IMR-90 (cell line): ENCODE results near the gene NCAPD3. TPM values are rescaled to one million over a fixed set of nuclear protein-coding genes. Genes with fewer than 3 reads are reported as not detected.

Source experiments
- ATAC-seq: fragments of 200-7000 bp; cut with Tn5 transposase; 2 replicates; pipeline ENCODE4 v1.9.1; 2020; ENCODE audit warnings: low read depth, mild to moderate bottlenecking, moderate library complexity
- BruUV-seq: library from RNA; stranded (reverse); fragments of 400-500 nt; replicated peaks from 2 replicates; lab custom pipeline; 2021; lab: Mats Ljungman, UMichigan
- CTCF ChIA-PET: fragments of 300-600 bp; formaldehyde crosslinking; extraction: SDS; loops from one replicate; lab custom pipeline; 2021; ENCODE audit warnings: antibody characterized with exemption; lab: Yijun Ruan, JAX
- POLR2A ChIA-PET: fragments of 300-600 bp; sonication (Branson Sonifier 250); formaldehyde crosslinking; loops from one replicate; lab custom pipeline; 2022; ENCODE audit warnings: antibody characterized with exemption; ENCODE audit not compliant: unreplicated experiment; lab: Charles Lee
- DNase-seq: peaks from one replicate; pipeline ENCODE4 v3.0.0; 2013
- H2AFZ ChIP-seq: replicated peaks from 2 replicates; pipeline ENCODE3; 2013; ENCODE audit warnings: low read length, mild to moderate bottlenecking; ENCODE audit not compliant: poor library complexity
- H2AK5ac ChIP-seq: 2 replicates; pipeline ENCODE4 v1.6.1; 2013; ENCODE audit warnings: low read depth, low read length, inconsistent platforms
- H2AK9ac ChIP-seq: replicated peaks from 2 replicates; pipeline ENCODE3; 2013; ENCODE audit warnings: mild to moderate bottlenecking, low read depth, low read length, moderate library complexity; ENCODE audit not compliant: poor library complexity
- H2BK120ac ChIP-seq: 2 replicates; pipeline ENCODE4 v1.6.1; 2013; ENCODE audit warnings: low read depth, low read length, inconsistent platforms
- H2BK15ac ChIP-seq: 3 replicates; pipeline ENCODE4 v1.6.1; 2013; ENCODE audit warnings: low read depth, low read length, inconsistent platforms
- H2BK20ac ChIP-seq: 2 replicates; pipeline ENCODE4 v1.6.1; 2013; ENCODE audit warnings: low read depth, mild to moderate bottlenecking, inconsistent platforms, low read length, moderate library complexity
- H2BK5ac ChIP-seq: 2 replicates; pipeline ENCODE4 v1.6.1; 2013; ENCODE audit warnings: mild to moderate bottlenecking, low read depth, low read length, inconsistent platforms; ENCODE audit not compliant: poor library complexity, severe bottlenecking
- H3K14ac ChIP-seq: replicated peaks from 2 replicates; pipeline ENCODE4 v1.6.1; 2013; ENCODE audit warnings: low read depth, low read length, inconsistent platforms
- H3K18ac ChIP-seq: 2 replicates; pipeline ENCODE4 v1.6.1; 2013; ENCODE audit warnings: low read depth, low read length, control low read depth
- H3K23ac ChIP-seq: 2 replicates; pipeline ENCODE4 v1.6.1; 2013; ENCODE audit warnings: low read depth, low read length, inconsistent platforms
- H3K27ac ChIP-seq: 2 replicates; pipeline ENCODE4 v1.5.1; 2013; ENCODE audit warnings: mild to moderate bottlenecking, control low read depth, low read length; ENCODE audit not compliant: insufficient read depth
- H3K27me3 ChIP-seq: 2 replicates; pipeline ENCODE4 v1.6.1; 2013; ENCODE audit warnings: low read length; ENCODE audit not compliant: control insufficient read depth, insufficient read depth
- H3K36me3 ChIP-seq: 2 replicates; pipeline ENCODE4 v1.6.1; 2013; ENCODE audit warnings: low read length, mixed read lengths; ENCODE audit not compliant: control insufficient read depth, insufficient read depth
- H3K4ac ChIP-seq: 2 replicates; pipeline ENCODE4 v1.6.1; 2013; ENCODE audit warnings: low read depth, low read length, inconsistent platforms
- H3K4me1 ChIP-seq: 2 replicates; pipeline ENCODE4 v1.6.1; 2013; ENCODE audit warnings: low read length, mixed read lengths; ENCODE audit not compliant: control insufficient read depth, insufficient read depth
- H3K4me2 ChIP-seq: 2 replicates; pipeline ENCODE4 v1.6.1; 2013; ENCODE audit warnings: low read depth, mild to moderate bottlenecking, control low read depth, low read length, moderate library complexity
- H3K4me3 ChIP-seq: 2 replicates; pipeline ENCODE4 v1.5.1; 2013; ENCODE audit warnings: low read depth, mild to moderate bottlenecking, control low read depth, low read length, moderate library complexity; ENCODE audit not compliant: insufficient read depth
- H3K56ac ChIP-seq: 2 replicates; pipeline ENCODE4 v1.6.1; 2013; ENCODE audit warnings: low read length, inconsistent platforms; ENCODE audit not compliant: insufficient read depth; ENCODE audit errors: extremely low read depth
- H3K79me1 ChIP-seq, 2 experiments: 2 replicates each; pipeline ENCODE4 v1.6.1; 2013; ENCODE audit warnings: low read length in 2 of 2, inconsistent platforms in 1 of 2, low read depth in 1 of 2
- H3K9ac ChIP-seq: 2 replicates; pipeline ENCODE4 v1.6.1; 2013; ENCODE audit warnings: low read depth, low read length, control low read depth
- H3K9me1 ChIP-seq: 2 replicates; pipeline ENCODE4 v1.6.1; 2013; ENCODE audit warnings: low read length, inconsistent platforms; ENCODE audit not compliant: insufficient read depth
- H3K9me3 ChIP-seq: 2 replicates; pipeline ENCODE4 v1.6.1; 2013; ENCODE audit warnings: low read length; ENCODE audit not compliant: control insufficient read depth, insufficient read depth
- H4K20me1 ChIP-seq: 2 replicates; pipeline ENCODE4 v1.6.1; 2013; ENCODE audit warnings: low read length, inconsistent platforms; ENCODE audit not compliant: insufficient read depth
- H4K5ac ChIP-seq: 2 replicates; pipeline ENCODE4 v1.6.1; 2013; ENCODE audit warnings: mild to moderate bottlenecking, low read depth, low read length, control low read depth
- H4K8ac ChIP-seq, 2 experiments: 2 replicates each; pipeline ENCODE4 v1.6.1; 2013; ENCODE audit warnings: low read depth in 2 of 2, low read length in 2 of 2, control low read depth in 1 of 2, inconsistent platforms in 1 of 2
- H4K91ac ChIP-seq: 2 replicates; pipeline ENCODE4 v1.6.1; 2013; ENCODE audit warnings: low read depth, low read length, inconsistent platforms; ENCODE audit not compliant: insufficient read depth
- CEBPB ChIP-seq: IDR thresholded peaks from 2 replicates; pipeline ENCODE4 v1.6.1; 2012; ENCODE audit warnings: low read depth, low read length, improper control_type of control experiment
- CTCF ChIP-seq: conservative IDR thresholded peaks from 2 replicates; pipeline ENCODE4 v1.5.1; 2012; ENCODE audit warnings: mild to moderate bottlenecking, low read depth, low read length, improper control_type of control experiment
- ELK1 ChIP-seq: fragments of 150-350 bp; IDR thresholded peaks from 2 replicates; pipeline ENCODE4 v1.6.1; 2016; ENCODE audit warnings: low read depth, mild to moderate bottlenecking, low read length, moderate library complexity, borderline replicate concordance
- MAFK ChIP-seq: IDR thresholded peaks from 2 replicates; pipeline ENCODE4 v1.6.1; 2012; ENCODE audit warnings: low read depth, low read length, improper control_type of control experiment
- MAZ ChIP-seq: IDR thresholded peaks from 2 replicates; pipeline ENCODE4 v1.6.1; 2012; ENCODE audit warnings: low read depth, mild to moderate bottlenecking, low read length, improper control_type of control experiment, moderate library complexity, borderline replicate concordance
- MXI1 ChIP-seq: IDR thresholded peaks from 2 replicates; pipeline ENCODE4 v1.6.1; 2012; ENCODE audit warnings: low read depth, mild to moderate bottlenecking, low read length, moderate library complexity, borderline replicate concordance
- NFE2L2 ChIP-seq: fragments of 150-350 bp; IDR thresholded peaks from 2 replicates; pipeline ENCODE4 v1.6.1; 2016; ENCODE audit warnings: low read depth, mild to moderate bottlenecking, low read length
- POLR2A ChIP-seq: IDR thresholded peaks from 2 replicates; pipeline ENCODE4 v1.6.1; 2012; ENCODE audit warnings: mild to moderate bottlenecking, low read depth, low read length
- RCOR1 ChIP-seq: IDR thresholded peaks from 2 replicates; pipeline ENCODE4 v1.6.1; 2012; ENCODE audit warnings: mild to moderate bottlenecking, low read length, improper control_type of control experiment; ENCODE audit not compliant: insufficient replicate concordance
- RFX5 ChIP-seq: IDR thresholded peaks from 2 replicates; pipeline ENCODE4 v1.8.0; 2012; ENCODE audit warnings: low read depth, mild to moderate bottlenecking, low read length, moderate library complexity
- SMC3 ChIP-seq: fragments of 150-350 bp; IDR thresholded peaks from 2 replicates; pipeline ENCODE4 v1.6.1; 2016; ENCODE audit warnings: low read depth, mild to moderate bottlenecking, antibody characterized with exemption, low read length, moderate library complexity
- WGBS, 2 experiments: methylation state at CpG; one replicate each; pipeline versions ENCODE4 v1.1.5 to v1.1.7; 2013; ENCODE audit warnings: missing lambda C conversion rate in 2 of 2; ENCODE audit not compliant: insufficient read length in 1 of 2; ENCODE audit errors: extremely low coverage in 2 of 2; 5-methylcytosine and 5-hydroxymethylcytosine counted together
- dilution Hi-C: fragments of 300-500 bp; cut with HindIII; formaldehyde crosslinking; loops from one replicate; pipeline ENCODE4 v1.14.3; 2018; ENCODE audit warnings: low sequenced_read_pairs; ENCODE audit not compliant: unreplicated experiment
- in situ Hi-C: fragments of 300-500 bp; cut with MboI; formaldehyde crosslinking; loops from 3 replicates; pipeline ENCODE4 v1.14.3; 2019; ENCODE audit warnings: low sequenced_read_pairs, inconsistent platforms, mixed read lengths
- intact Hi-C: fragments of 100-400 bp; cut with micrococcal nuclease; formaldehyde crosslinking; loops from 2 replicates; pipeline ENCODE4 v1.10.0; 2022
- polyA plus RNA-seq, 3 experiments: library from polyadenylated mRNA; depleted of rRNA; stranded (reverse); fragments of >200 nt; gene quantifications; 2 replicates each; pipeline ENCODE4 v1.2.3, GENCODE V29; 2012; ENCODE audit warnings: low replicate concordance in 1 of 3
- total RNA-seq: library from RNA; depleted of rRNA; stranded (reverse); fragments of >200 nt; gene quantifications from 2 replicates; pipeline ENCODE4 v1.2.3, GENCODE V29; 2012
- TF ChIP-seq, protein P1 (sequence below): fragments of 150-350 bp; IDR thresholded peaks from 2 replicates; pipeline ENCODE4 v1.6.1; 2017; ENCODE audit warnings: mild to moderate bottlenecking, antibody characterized with exemption, low read length, low read depth

NCAPD3 gene
- total and polyA plus RNA-seq, 2 of the 4 experiments (the other 2 are of a cell fraction) = 18.0 to 19.2 TPM

- Histone ChIP-seq H3K27ac (no peak overlapping the region), H2BK15ac (no peak overlapping the region), H3K9me1 (no peaks in the 10 kb centered on the region; the same call in 1 of the 2 replicates), H3K18ac (no peak overlapping the region), H3K4me2 (no peak overlapping the region), H3K23ac (no peak overlapping the region), H2BK20ac (no peak overlapping the region), H3K9ac (no peak overlapping the region), H3K27me3 (no peaks in the 10 kb centered on the region), H3K4me3 (no peak overlapping the region), H4K91ac (no peak overlapping the region), H3K4me1 (no peaks in the 10 kb centered on the region), H3K36me3 (peaks cover 67% of the 10 kb centered on the region), H2BK5ac (no peak overlapping the region), H4K20me1 (no peaks in the 10 kb centered on the region), H2AK9ac (no peak overlapping the region), H3K79me1 (no peaks in the 10 kb centered on the region; a peak in 1 of 4 replicates), H2BK120ac (no peak overlapping the region), H2AFZ (no peak overlapping the region), H3K4ac (no peak overlapping the region), H4K8ac (no peak overlapping the region), H3K56ac (no peak overlapping the region), H3K9me3 (no peaks in the 10 kb centered on the region), H2AK5ac (no peak overlapping the region), H3K14ac (no peak overlapping the region), H4K5ac (no peak overlapping the region)
- POLR2A ChIA-PET = no interaction called here
- in situ Hi-C loops = no loop called here
- TF ChIP-seq POLR2A (no peak), ELK1 (no peak), MAFK (no peak), RFX5 (no peak), MXI1 (no peak), RCOR1 (no peak), MAZ (no peak), NFE2L2 (no peak), SMC3 (no peak), CEBPB (no peak), CTCF (no peak)
- TF ChIP-seq, protein P1, sequence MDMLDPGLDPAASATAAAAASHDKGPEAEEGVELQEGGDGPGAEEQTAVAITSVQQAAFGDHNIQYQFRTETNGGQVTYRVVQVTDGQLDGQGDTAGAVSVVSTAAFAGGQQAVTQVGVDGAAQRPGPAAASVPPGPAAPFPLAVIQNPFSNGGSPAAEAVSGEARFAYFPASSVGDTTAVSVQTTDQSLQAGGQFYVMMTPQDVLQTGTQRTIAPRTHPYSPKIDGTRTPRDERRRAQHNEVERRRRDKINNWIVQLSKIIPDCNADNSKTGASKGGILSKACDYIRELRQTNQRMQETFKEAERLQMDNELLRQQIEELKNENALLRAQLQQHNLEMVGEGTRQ = no peak
- dilution Hi-C loops = no loop called here
- BruUV-seq = no TSS peak
- CTCF ChIA-PET = no interaction called here
- no peak for DNase-seq
- no peak for ATAC-seq
- intact Hi-C loops = no loop called here
- no CpG with 5 or more reads among the region's 14 CpGs for WGBS, 2 experiments
These were observed 21.7 kb upstream of the NCAPD3 start for GRCh38 chr11:134245434-134245833.
